Sigmoid colon (tissue), 7 donors: ENCODE results near the gene TNIK. TPM values are rescaled to one million over a fixed set of nuclear protein-coding genes. Genes with fewer than 3 reads are reported as not detected.

ENCODE experiments used
- DNase-seq: peaks from one replicate; pipeline ENCODE4 v3.0.0-alpha.2; 2019
- H3K27ac ChIP-seq, 4 donors: fragments of 200-600 bp; sonication (generic); one replicate each; pipeline ENCODE4 v1.5.1; 2016 to 2019; ENCODE audit warnings: mild to moderate bottlenecking in 1 of 4
- H3K27me3 ChIP-seq, 3 donors: fragments of 200-600 bp; sonication (generic); one replicate each; pipeline ENCODE4 v1.5.1; 2019; ENCODE audit warnings: mild to moderate bottlenecking in 1 of 3
- H3K36me3 ChIP-seq, 4 donors: fragments of 200-600 bp; sonication (generic); one replicate each; pipeline ENCODE4 v1.5.1; 2016 to 2019
- H3K4me1 ChIP-seq, 4 donors: fragments of 200-600 bp; sonication (generic); one replicate each; pipeline ENCODE4 v1.5.1; 2017 to 2019
- H3K4me3 ChIP-seq, 4 donors: fragments of 200-600 bp; sonication (generic); one replicate each; pipeline ENCODE4 v1.5.1; 2017 to 2019; ENCODE audit warnings: mild to moderate bottlenecking in 2 of 4, moderate library complexity in 1 of 4
- H3K9me3 ChIP-seq, 4 donors: fragments of 200-600 bp in 3 of 4; sonication (generic) in 3 of 4; one replicate each; pipeline versions ENCODE4 v1.5.1 to v1.6.1; 2013 to 2019
- CTCF ChIP-seq, 4 experiments: fragments of 450-650 bp in 3 of 4; fragments of 200-600 bp in 1 of 4; IDR thresholded peaks; one replicate each; pipeline ENCODE4 v1.5.1; 2016 to 2019; ENCODE audit warnings: antibody characterized with exemption in 4 of 4, mild to moderate bottlenecking in 3 of 4, moderate library complexity in 2 of 4
- EP300 ChIP-seq, 4 donors: sonication (generic); formaldehyde crosslinking; IDR thresholded peaks; one replicate each; pipeline ENCODE4 v1.6.1; 2017; ENCODE audit warnings: antibody characterized with exemption in 4 of 4
- POLR2A ChIP-seq, 2 donors: fragments of 450-650 bp; IDR thresholded peaks; one replicate each; pipeline ENCODE4 v1.6.1; 2016; ENCODE audit warnings: antibody characterized with exemption in 2 of 2, mild to moderate bottlenecking in 2 of 2, moderate library complexity in 2 of 2
- POLR2AphosphoS5 ChIP-seq, 4 donors: sonication (generic); formaldehyde crosslinking; IDR thresholded peaks; one replicate each; pipeline ENCODE4 v1.6.1; 2017; ENCODE audit warnings: antibody characterized with exemption in 4 of 4
- WGBS, 2 donors: extraction: QIAGEN DNeasy Blood & Tissue Kit; methylation state at CpG; one replicate each; pipeline ENCODE4 v1.1.7; 2013; 5-methylcytosine and 5-hydroxymethylcytosine counted together
- intact Hi-C: fragments of 100-400 bp; cut with DNase I; formaldehyde crosslinking; loops from one replicate; pipeline ENCODE4 v1.15.1; 2023
- polyA plus RNA-seq, 3 donors: library from polyadenylated mRNA; stranded (reverse); fragments of 200-250 nt; gene quantifications; one replicate each; pipeline ENCODE4 v1.2.3, GENCODE V29; 2013
- total RNA-seq, 4 donors: library from RNA; depleted of rRNA; stranded (reverse); fragments of >200 nt; gene quantifications; one replicate each; pipeline ENCODE4 v1.1.0, GENCODE V29; 2016
- donor health status: healthy with polysubstance abuse.
- donor health status: Bipolar disorder and iron deficiency.
- donor health status: healthy.

TNIK gene
- total and polyA plus RNA-seq, 7 donors = 5.4 to 21.3 (median 9.2) TPM

DNA sequence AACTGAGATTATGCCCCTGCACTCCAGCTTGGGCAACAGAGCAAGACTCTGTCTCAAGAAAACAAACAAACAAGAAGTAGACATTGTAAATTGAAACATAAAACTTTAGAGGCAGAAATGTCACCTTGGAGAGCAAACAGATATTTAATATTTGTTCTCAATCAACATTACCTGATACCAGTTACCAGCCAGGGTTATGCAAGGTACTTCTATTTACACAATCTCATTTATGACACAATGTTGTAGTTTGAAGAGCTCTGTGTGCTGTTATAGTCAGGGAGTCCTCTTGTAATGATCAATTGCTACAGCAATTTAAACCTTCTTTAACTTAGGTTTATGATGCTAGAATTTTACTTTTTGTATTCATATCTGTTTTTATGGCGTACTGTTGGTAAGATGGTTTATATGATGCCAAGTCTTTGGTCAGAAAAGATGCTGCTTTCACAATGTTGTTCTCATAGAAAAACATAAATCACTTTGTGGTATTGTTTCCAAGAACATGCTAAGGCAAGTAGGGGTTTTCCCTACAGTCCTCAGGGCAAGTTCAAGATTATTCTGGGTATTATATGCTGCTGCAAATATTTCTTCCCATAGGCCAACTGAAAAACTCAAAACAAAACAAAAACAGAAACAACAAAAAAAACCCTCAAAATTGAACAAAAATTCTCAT is 173.5 kb downstream of the TNIK start:
- intact Hi-C loops = loop anchor here (10.0 kb wide), 2 partner anchors 92 to 168 kb away; no protein-coding TSS in a partner anchor
- TF ChIP-seq POLR2AphosphoS5 (IDR thresholded peaks at IDR 0.05) (peak in 2 of 4 donors; percentile 26 to 43), POLR2A (IDR thresholded peaks at IDR 0.05) (no peak), EP300 (IDR thresholded peaks at IDR 0.05) (no peak)
- Histone ChIP-seq H3K36me3 (no peaks in the 10 kb centered on the region), H3K27me3 (no peaks in the 10 kb centered on the region), H3K9me3 (no peaks in the 10 kb centered on the region), H3K4me3 (no peak overlapping the region), H3K27ac (no peak overlapping the region), H3K4me1 (peaks cover 0 to 59% (median 52%) of the 10 kb centered on the region in 4 donors)
- DNase-seq = no peak
- 65 to 67% methylated on average over 1 of the region's 1 CpG for WGBS, 2 donors

DNA sequence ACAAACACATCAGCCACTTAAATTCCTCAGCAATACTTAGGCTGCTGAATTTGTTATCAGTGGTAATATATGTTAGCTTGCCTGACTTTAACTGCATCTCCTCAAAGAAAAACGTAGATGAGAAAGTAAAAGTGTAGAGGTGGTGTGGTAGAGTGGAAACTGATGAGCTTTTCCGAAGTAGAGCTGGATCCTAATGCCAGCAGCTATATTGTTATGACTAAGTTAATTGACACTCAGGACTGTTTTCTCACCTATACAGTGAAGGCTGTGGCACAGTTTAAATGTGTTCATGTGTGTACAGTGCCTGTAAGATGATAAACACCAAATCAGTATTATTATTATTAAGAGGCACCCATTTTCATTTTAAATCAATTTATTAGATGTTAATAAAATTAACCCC is 174.9 kb downstream of the TNIK start:
- 59 to 86% methylated on average over 2 of the region's 2 CpGs for WGBS, 2 donors
- DNase-seq = no peak
- Histone ChIP-seq H3K27ac (peak overlapping the region in 3 of 4 donors; percentile 72 to 81 (median 80)), H3K9me3 (no peaks in the 10 kb centered on the region), H3K27me3 (no peaks in the 10 kb centered on the region), H3K4me3 (no peak overlapping the region), H3K4me1 (peaks cover 0 to 67% (median 58%) of the 10 kb centered on the region in 4 donors), H3K36me3 (no peaks in the 10 kb centered on the region)
- intact Hi-C loops = loop anchor here (10.0 kb wide), 2 partner anchors 90 to 170 kb away; no protein-coding TSS in a partner anchor
- TF ChIP-seq EP300 (IDR thresholded peaks at IDR 0.05) (no peak), POLR2AphosphoS5 (IDR thresholded peaks at IDR 0.05) (no peak), CTCF (IDR thresholded peaks at IDR 0.05) (no peak), POLR2A (IDR thresholded peaks at IDR 0.05) (no peak)

DNA sequence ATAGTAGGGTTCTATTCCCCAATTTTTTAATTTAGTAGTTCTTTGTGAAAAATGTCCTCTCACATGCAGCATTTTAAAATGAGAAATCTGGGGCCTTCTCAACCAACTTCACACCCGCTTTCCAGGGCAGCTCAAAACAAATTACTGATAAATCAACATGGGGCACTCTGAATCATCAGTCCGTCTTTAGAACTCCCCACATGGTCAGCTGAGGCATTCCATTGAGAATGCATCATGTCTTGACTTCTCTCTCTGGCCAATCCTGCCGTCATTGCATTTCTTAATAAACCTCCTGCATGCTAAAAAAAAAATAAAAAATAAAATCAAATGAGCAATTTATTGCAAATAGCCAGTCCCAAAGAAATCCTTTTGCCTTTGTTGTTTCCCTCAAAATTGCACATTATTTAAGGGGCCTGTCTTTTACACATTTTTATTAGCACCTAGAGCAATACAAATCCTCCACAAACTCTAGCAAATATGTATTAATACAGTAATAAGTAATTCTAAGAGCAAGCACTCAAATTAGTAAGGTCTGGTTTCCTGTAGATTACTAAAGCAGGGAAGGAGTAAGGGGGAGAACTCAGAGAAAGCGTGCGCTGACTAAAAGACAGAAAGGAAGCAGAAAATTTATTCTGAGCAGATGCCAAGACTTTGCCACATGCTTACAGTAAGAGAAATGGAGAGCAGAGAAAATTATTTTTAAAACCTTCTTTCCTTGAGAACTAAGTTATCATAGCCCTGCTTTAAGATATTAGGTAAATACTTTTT is 175.7 kb downstream of the TNIK start:
- no peaks in the 10 kb centered on the region for H3K36me3 ChIP-seq
- H3K27me3 ChIP-seq = no peaks in the 10 kb centered on the region
- TF ChIP-seq POLR2A (IDR thresholded peaks at IDR 0.05) (no peak), POLR2AphosphoS5 (IDR thresholded peaks at IDR 0.05) (peak in 3 of 4 donors; percentile 42 to 67 (median 44)), CTCF (IDR thresholded peaks at IDR 0.05) (no peak), EP300 (IDR thresholded peaks at IDR 0.05) (no peak)
- 55 to 82% methylated on average over 5 of the region's 5 CpGs for WGBS, 2 donors
- intact Hi-C loops = loop anchor here (5.0 to 10.0 kb wide), 3 partner anchors 43 to 170 kb away; no protein-coding TSS in a partner anchor
- DNase-seq = peak; percentile 79
- H3K9me3 ChIP-seq = no peaks in the 10 kb centered on the region
- H3K4me3 ChIP-seq = no peak overlapping the region
- peaks cover 0 to 65% (median 56%) of the 10 kb centered on the region in 4 donors for H3K4me1 ChIP-seq
- peak overlapping the region; percentile 59 to 81 (median 76) for H3K27ac ChIP-seq

DNA sequence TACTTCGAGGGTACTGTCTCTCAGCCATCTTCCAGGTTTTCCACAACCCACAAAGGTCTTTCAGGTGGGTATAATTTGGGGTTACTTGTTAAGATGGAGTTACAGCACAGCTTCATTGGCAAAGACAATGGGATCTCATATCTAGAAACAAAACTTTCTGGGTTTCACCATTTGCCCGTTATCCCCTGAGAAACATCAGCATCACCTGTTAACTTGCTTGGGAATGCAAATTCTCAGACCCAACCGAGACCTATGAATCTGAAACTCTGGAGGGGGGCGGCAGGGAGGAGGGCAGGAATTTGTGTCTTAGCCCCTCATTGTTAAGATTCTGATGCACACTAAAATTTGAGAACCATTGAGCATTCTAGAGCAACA is 176.4 kb downstream of the TNIK start:
- Histone ChIP-seq H3K36me3 (no peaks in the 10 kb centered on the region), H3K4me1 (peaks cover 0 to 59% (median 50%) of the 10 kb centered on the region in 4 donors), H3K27ac (peak overlapping the region; percentile 59 to 81 (median 76)), H3K27me3 (no peaks in the 10 kb centered on the region), H3K9me3 (no peaks in the 10 kb centered on the region), H3K4me3 (no peak overlapping the region)
- no peak for DNase-seq
- intact Hi-C loops = loop anchor here (5.0 to 10.0 kb wide), 3 partner anchors 43 to 171 kb away; no protein-coding TSS in a partner anchor
- TF ChIP-seq CTCF (IDR thresholded peaks at IDR 0.05) = no peak
- no peak for TF ChIP-seq EP300 (IDR thresholded peaks at IDR 0.05)
- TF ChIP-seq POLR2A (IDR thresholded peaks at IDR 0.05) = no peak
- TF ChIP-seq POLR2AphosphoS5 (IDR thresholded peaks at IDR 0.05) = no peak
- 88 to 89% methylated on average over 4 of the region's 4 CpGs for WGBS, 2 donors
